IPS-18c (cell line): ENCODE data around the gene FBLN2.

Experiments
- H3K4me3 ChIP-seq: 2 replicates; pipeline ENCODE4 v1.7.0; 2013; ENCODE audit warnings: low read depth, mild to moderate bottlenecking, low read length, moderate library complexity; ENCODE audit not compliant: insufficient read depth
- H3K9me3 ChIP-seq: one replicate; pipeline ENCODE4 v1.6.1; 2013; ENCODE audit warnings: mild to moderate bottlenecking, low read length, moderate library complexity; ENCODE audit not compliant: control insufficient read depth, insufficient read depth

The FBLN2 gene

GRCh38 chr3:13598926-13599886 lies 50.3 kb downstream of the FBLN2 start:
- Histone ChIP-seq H3K4me3 (no peak overlapping the region), H3K9me3 (no peaks in the 10 kb centered on the region)

GRCh38 chr3:13599887-13600450 lies 51.0 kb downstream of the FBLN2 start:
- H3K9me3 ChIP-seq, result no peaks in the 10 kb centered on the region

GRCh38 chr3:13600950-13601691 lies 52.2 kb downstream of the FBLN2 start:
- no peaks in the 10 kb centered on the region for H3K9me3 ChIP-seq
- no peak overlapping the region for H3K4me3 ChIP-seq

More at GRCh38 chr3:13599887-13600450, 51.0 kb downstream of the FBLN2 start:
- no peak overlapping the region for H3K4me3 ChIP-seq

GRCh38 chr3:13601692-13602080 lies 52.8 kb downstream of the FBLN2 start:
- Histone ChIP-seq H3K4me3 (no peak overlapping the region), H3K9me3 (no peaks in the 10 kb centered on the region)

- no peaks in the 10 kb centered on the region for H3K9me3 ChIP-seq
- no peak overlapping the region for H3K4me3 ChIP-seq
Observed at GRCh38 chr3:13605555-13605954, 56.6 kb downstream of the FBLN2 start.

GRCh38 chr3:13607821-13608597 lies 59.1 kb downstream of the FBLN2 start:
- no peak overlapping the region for H3K4me3 ChIP-seq
- no peaks in the 10 kb centered on the region for H3K9me3 ChIP-seq

GRCh38 chr3:13608969-13609725 lies 60.2 kb downstream of the FBLN2 start:
- no peaks in the 10 kb centered on the region for H3K9me3 ChIP-seq
- no peak overlapping the region for H3K4me3 ChIP-seq

GRCh38 chr3:13610006-13610570 lies 61.2 kb downstream of the FBLN2 start:
- H3K4me3 ChIP-seq, result no peak overlapping the region
- no peaks in the 10 kb centered on the region for H3K9me3 ChIP-seq

GRCh38 chr3:13611221-13611620 lies 62.3 kb downstream of the FBLN2 start:
- Histone ChIP-seq H3K9me3 (no peaks in the 10 kb centered on the region), H3K4me3 (no peak overlapping the region)

GRCh38 chr3:13612829-13613228 lies 63.9 kb downstream of the FBLN2 start:
- Histone ChIP-seq H3K4me3 (no peak overlapping the region), H3K9me3 (no peaks in the 10 kb centered on the region)

GRCh38 chr3:13613343-13614190 lies 64.6 kb downstream of the FBLN2 start:
- Histone ChIP-seq H3K4me3 (no peak overlapping the region), H3K9me3 (no peaks in the 10 kb centered on the region)

GRCh38 chr3:13614607-13615006 lies 65.7 kb downstream of the FBLN2 start:
- H3K9me3 ChIP-seq, result no peaks in the 10 kb centered on the region
- H3K4me3 ChIP-seq, result no peak overlapping the region

GRCh38 chr3:13615019-13615528 lies 66.1 kb downstream of the FBLN2 start:
- no peaks in the 10 kb centered on the region for H3K9me3 ChIP-seq
- H3K4me3 ChIP-seq, result no peak overlapping the region

GRCh38 chr3:13616359-13616758 lies 67.4 kb downstream of the FBLN2 start:
- Histone ChIP-seq H3K9me3 (no peaks in the 10 kb centered on the region), H3K4me3 (no peak overlapping the region)

- Histone ChIP-seq H3K4me3 (no peak overlapping the region), H3K9me3 (no peaks in the 10 kb centered on the region)
Observed at GRCh38 chr3:13617097-13617738, 68.3 kb downstream of the FBLN2 start.
